Stimulated activated CD8-positive, alpha-beta memory T cell treated with anti-CD3 and anti-CD28 coated beads, Interleukin-4, amount 100 ng/mL, for 24 hours (primary cell): ENCODE data around the gene CD6.

ENCODE experiments used
- DNase-seq: peaks from one replicate; pipeline ENCODE4 v3.0.0-alpha.2; 2020; ENCODE audit warnings: low read depth

The CD6 gene

GRCh38 chr11:60971520-60971919, at the start of gene CD6:
CD6 (plus strand) TSS chr11:60971680; CDS start chr11:60971866, 186 bp downstream.
- DNase-seq = no peak

- DNase-seq = no peak
These were observed 49.6 kb upstream of the CD6 start for GRCh38 chr11:60921777-60922335.

- no peak for DNase-seq
These were observed 48.6 kb upstream of the CD6 start for GRCh38 chr11:60922906-60923305.

GRCh38 chr11:60923326-60923725, 48.2 kb upstream of the CD6 start:
- DNase-seq = no peak

GRCh38 chr11:60923800-60924109, 47.7 kb upstream of the CD6 start:
- no peak for DNase-seq

GRCh38 chr11:60924110-60924905, 47.2 kb upstream of the CD6 start, which contains the start of gene TMEM132A:
TMEM132A (plus strand) TSS chr11:60924460; CDS start chr11:60924634, 174 bp downstream.
- DNase-seq = no peak

GRCh38 chr11:60924906-60925853, 46.3 kb upstream of the CD6 start:
- DNase-seq = no peak

GRCh38 chr11:60925868-60926267, 45.6 kb upstream of the CD6 start:
- DNase-seq = no peak

GRCh38 chr11:60926500-60926899, 45.0 kb upstream of the CD6 start:
- DNase-seq = no peak

- DNase-seq = no peak
These were observed 44.4 kb upstream of the CD6 start for GRCh38 chr11:60927061-60927592.

- DNase-seq = no peak
These were observed 43.9 kb upstream of the CD6 start for GRCh38 chr11:60927600-60927999.

- no peak for DNase-seq
These were observed 42.9 kb upstream of the CD6 start for GRCh38 chr11:60928563-60929001.

GRCh38 chr11:60929764-60930163, 41.7 kb upstream of the CD6 start:
- no peak for DNase-seq

- DNase-seq = no peak
These were observed 41.1 kb upstream of the CD6 start for GRCh38 chr11:60930394-60930793.

GRCh38 chr11:60931917-60932316, 39.6 kb upstream of the CD6 start:
- no peak for DNase-seq

- no peak for DNase-seq
These were observed 38.7 kb upstream of the CD6 start for GRCh38 chr11:60932605-60933356.

GRCh38 chr11:60933416-60934123, 37.9 kb upstream of the CD6 start:
- DNase-seq = no peak

- no peak for DNase-seq
These were observed 37.2 kb upstream of the CD6 start for GRCh38 chr11:60934124-60934789.

- DNase-seq = no peak
These were observed 36.5 kb upstream of the CD6 start for GRCh38 chr11:60934790-60935605.
